HL-60 (cell line): ENCODE measurements around the gene BCL7C.

Experiments
- DNase-seq, 2 experiments: peaks; one replicate each; pipeline ENCODE4 v3.0.0-alpha.2; 2010 to 2020; ENCODE audit warnings: low read depth in 1 of 2, low spot score in 1 of 2
- H3K27ac ChIP-seq: fragments of 250-450 bp; sonication (Bioruptor Pico); replicated peaks from 2 replicates; pipeline ENCODE4 v1.5.1; 2020; ENCODE audit warnings: mild to moderate bottlenecking, moderate library complexity
- H3K27me3 ChIP-seq: fragments of 250-450 bp; sonication (Bioruptor Pico); 2 replicates; pipeline ENCODE4 v1.5.1; 2021; ENCODE audit warnings: mild to moderate bottlenecking, moderate library complexity; ENCODE audit not compliant: insufficient read depth, poor library complexity, severe bottlenecking
- H3K4me3 ChIP-seq: replicated peaks from 2 replicates; pipeline ENCODE4 v1.5.1; 2011; ENCODE audit warnings: mild to moderate bottlenecking, control low read depth, low read length; ENCODE audit not compliant: insufficient read depth
- GABPA ChIP-seq: IDR thresholded peaks from 2 replicates; pipeline ENCODE4 v1.6.1; 2012; ENCODE audit warnings: low read depth
- POLR2AphosphoS5 ChIP-seq: IDR thresholded peaks from 2 replicates; pipeline ENCODE4 v1.6.1; 2012; ENCODE audit warnings: low read depth
- REST ChIP-seq: IDR thresholded peaks from 2 replicates; pipeline ENCODE4 v1.6.1; 2012; ENCODE audit warnings: low read depth; ENCODE audit not compliant: insufficient replicate concordance
- SPI1 ChIP-seq: IDR thresholded peaks from 2 replicates; pipeline ENCODE4 v1.6.1; 2012; ENCODE audit warnings: low read depth, mild to moderate bottlenecking, borderline replicate concordance
- TF ChIP-seq, protein P1 (sequence below): IDR thresholded peaks from one replicate; pipeline ENCODE4 v1.5.1; 2011; ENCODE audit warnings: low read length, control low read depth, inconsistent platforms; ENCODE audit not compliant: insufficient read depth

BCL7C gene

GRCh38 chr16:30843501-30843900 lies 50.4 kb downstream of the BCL7C start:
- Histone ChIP-seq H3K27me3 (no peaks in the 10 kb centered on the region), H3K27ac (no peak overlapping the region), H3K4me3 (no peak overlapping the region)
- no peak for DNase-seq
- TF ChIP-seq, protein P1, sequence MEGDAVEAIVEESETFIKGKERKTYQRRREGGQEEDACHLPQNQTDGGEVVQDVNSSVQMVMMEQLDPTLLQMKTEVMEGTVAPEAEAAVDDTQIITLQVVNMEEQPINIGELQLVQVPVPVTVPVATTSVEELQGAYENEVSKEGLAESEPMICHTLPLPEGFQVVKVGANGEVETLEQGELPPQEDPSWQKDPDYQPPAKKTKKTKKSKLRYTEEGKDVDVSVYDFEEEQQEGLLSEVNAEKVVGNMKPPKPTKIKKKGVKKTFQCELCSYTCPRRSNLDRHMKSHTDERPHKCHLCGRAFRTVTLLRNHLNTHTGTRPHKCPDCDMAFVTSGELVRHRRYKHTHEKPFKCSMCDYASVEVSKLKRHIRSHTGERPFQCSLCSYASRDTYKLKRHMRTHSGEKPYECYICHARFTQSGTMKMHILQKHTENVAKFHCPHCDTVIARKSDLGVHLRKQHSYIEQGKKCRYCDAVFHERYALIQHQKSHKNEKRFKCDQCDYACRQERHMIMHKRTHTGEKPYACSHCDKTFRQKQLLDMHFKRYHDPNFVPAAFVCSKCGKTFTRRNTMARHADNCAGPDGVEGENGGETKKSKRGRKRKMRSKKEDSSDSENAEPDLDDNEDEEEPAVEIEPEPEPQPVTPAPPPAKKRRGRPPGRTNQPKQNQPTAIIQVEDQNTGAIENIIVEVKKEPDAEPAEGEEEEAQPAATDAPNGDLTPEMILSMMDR: no peak
- no peak for TF ChIP-seq GABPA
- TF ChIP-seq REST: no peak

DNA sequence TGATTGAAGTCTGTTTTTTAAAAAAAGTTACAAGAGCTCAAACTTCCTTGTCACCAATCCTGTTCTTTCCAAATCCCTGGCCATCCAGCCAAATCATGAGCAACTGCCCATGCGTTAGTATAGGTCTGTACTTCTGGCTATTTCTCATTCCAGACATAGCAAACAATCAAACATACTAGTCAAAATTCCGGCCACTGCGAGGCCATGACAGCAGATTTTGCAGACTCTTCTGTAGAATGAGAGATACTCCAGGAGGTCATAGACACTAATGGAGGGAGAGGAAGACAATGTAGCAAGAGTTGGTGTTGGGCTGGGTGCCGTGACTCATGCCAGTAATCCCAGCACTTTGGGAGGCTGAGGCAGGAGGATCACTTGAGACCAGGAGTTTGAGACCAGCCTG lies 50.9 kb downstream of the BCL7C start:
- no peak overlapping the region for H3K27ac ChIP-seq
- no peak overlapping the region for H3K4me3 ChIP-seq
- TF ChIP-seq REST (no peak), SPI1 (no peak), GABPA (no peak), POLR2AphosphoS5 (no peak)
- TF ChIP-seq, protein P1: no peak
- DNase-seq: no peak
- H3K27me3 ChIP-seq: no peaks in the 10 kb centered on the region

- DNase-seq: no peak
- TF ChIP-seq POLR2AphosphoS5 (no peak), SPI1 (no peak), GABPA (no peak), REST (no peak)
- TF ChIP-seq, protein P1: no peak
- Histone ChIP-seq H3K27me3 (no peaks in the 10 kb centered on the region), H3K4me3 (no peak overlapping the region), H3K27ac (no peak overlapping the region)
Observed at GRCh38 chr16:30841332-30841731, 52.5 kb downstream of the BCL7C start.
